Fibroblast of upper back skin (primary cell): ENCODE measurements around the gene TPSB2.

Source experiments
- DNase-seq: peaks from one replicate; pipeline ENCODE4 v3.0.0-alpha.2; 2013

Gene TPSB2

GRCh38 chr16:1218061-1218929, 11.7 kb downstream of the TPSB2 start:
- no peak for DNase-seq

GRCh38 chr16:1217526-1217925, 12.5 kb downstream of the TPSB2 start:
- DNase-seq = no peak

GRCh38 chr16:1216681-1217400, 13.1 kb downstream of the TPSB2 start:
- no peak for DNase-seq

GRCh38 chr16:1216296-1216619, 13.7 kb downstream of the TPSB2 start:
- no peak for DNase-seq

- no peak for DNase-seq
Measured at GRCh38 chr16:1215574-1216295, 14.2 kb downstream of the TPSB2 start.

- no peak for DNase-seq
Measured at GRCh38 chr16:1214719-1215118, 15.3 kb downstream of the TPSB2 start.

- DNase-seq = no peak
Measured at GRCh38 chr16:1213796-1214372, 16.1 kb downstream of the TPSB2 start.

- DNase-seq = no peak
Measured at GRCh38 chr16:1213231-1213630, 16.8 kb downstream of the TPSB2 start.

- no peak for DNase-seq
Measured at GRCh38 chr16:1212616-1213194, 17.3 kb downstream of the TPSB2 start.

- DNase-seq = no peak
Measured at GRCh38 chr16:1211451-1212268, 18.3 kb downstream of the TPSB2 start.

GRCh38 chr16:1210461-1210860, 19.5 kb downstream of the TPSB2 start:
- DNase-seq = no peak

- DNase-seq = no peak
Measured at GRCh38 chr16:1209081-1209480, 20.9 kb downstream of the TPSB2 start.

- DNase-seq = no peak
Measured at GRCh38 chr16:1208239-1208830, 21.6 kb downstream of the TPSB2 start.

GRCh38 chr16:1206786-1207185, 23.2 kb downstream of the TPSB2 start:
- no peak for DNase-seq

- DNase-seq = no peak
Measured at GRCh38 chr16:1206326-1206725, 23.7 kb downstream of the TPSB2 start.

GRCh38 chr16:1204933-1205332, 25.1 kb downstream of the TPSB2 start:
- no peak for DNase-seq

GRCh38 chr16:1202274-1202673, 27.7 kb downstream of the TPSB2 start:
- no peak for DNase-seq

GRCh38 chr16:1201444-1201843, 28.5 kb downstream of the TPSB2 start:
- DNase-seq = no peak

- DNase-seq = no peak
Measured at GRCh38 chr16:1200014-1200627, 29.9 kb downstream of the TPSB2 start.

GRCh38 chr16:1199347-1200013, 30.5 kb downstream of the TPSB2 start:
- DNase-seq = no peak
